C4-2B (cell line): Measurements from ENCODE around the gene GRHL1.

Experiments
- ZFX ChIP-seq: fragments of 450-650 bp; IDR thresholded peaks from 2 replicates; pipeline ENCODE4 v1.6.1; 2017
- TF ChIP-seq, protein P1 (sequence below): fragments of 450-650 bp; conservative IDR thresholded peaks from 2 replicates; pipeline ENCODE4 v1.5.1; 2017; ENCODE audit warnings: mild to moderate bottlenecking

DNA sequence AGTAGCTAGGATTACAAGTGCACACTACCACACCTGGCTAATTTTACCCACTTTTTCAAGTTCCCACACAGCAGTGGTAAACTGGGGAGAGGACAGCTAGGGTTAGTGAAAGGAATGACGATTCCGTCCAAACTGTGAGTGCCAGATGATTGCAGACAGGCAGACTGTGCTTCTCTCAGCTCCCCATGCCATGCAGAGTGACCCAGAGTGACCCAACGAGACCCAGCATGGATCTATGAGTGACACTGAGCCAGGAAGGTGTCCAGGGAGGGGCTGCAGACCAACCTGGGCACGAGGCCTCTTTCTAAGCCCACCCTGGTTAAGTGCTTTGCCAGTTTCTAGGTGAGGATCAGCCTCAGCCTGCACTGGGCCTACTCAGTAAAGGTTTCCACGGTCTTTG lies 84.1 kb downstream of the GRHL1 start:
- TF ChIP-seq, protein P1, sequence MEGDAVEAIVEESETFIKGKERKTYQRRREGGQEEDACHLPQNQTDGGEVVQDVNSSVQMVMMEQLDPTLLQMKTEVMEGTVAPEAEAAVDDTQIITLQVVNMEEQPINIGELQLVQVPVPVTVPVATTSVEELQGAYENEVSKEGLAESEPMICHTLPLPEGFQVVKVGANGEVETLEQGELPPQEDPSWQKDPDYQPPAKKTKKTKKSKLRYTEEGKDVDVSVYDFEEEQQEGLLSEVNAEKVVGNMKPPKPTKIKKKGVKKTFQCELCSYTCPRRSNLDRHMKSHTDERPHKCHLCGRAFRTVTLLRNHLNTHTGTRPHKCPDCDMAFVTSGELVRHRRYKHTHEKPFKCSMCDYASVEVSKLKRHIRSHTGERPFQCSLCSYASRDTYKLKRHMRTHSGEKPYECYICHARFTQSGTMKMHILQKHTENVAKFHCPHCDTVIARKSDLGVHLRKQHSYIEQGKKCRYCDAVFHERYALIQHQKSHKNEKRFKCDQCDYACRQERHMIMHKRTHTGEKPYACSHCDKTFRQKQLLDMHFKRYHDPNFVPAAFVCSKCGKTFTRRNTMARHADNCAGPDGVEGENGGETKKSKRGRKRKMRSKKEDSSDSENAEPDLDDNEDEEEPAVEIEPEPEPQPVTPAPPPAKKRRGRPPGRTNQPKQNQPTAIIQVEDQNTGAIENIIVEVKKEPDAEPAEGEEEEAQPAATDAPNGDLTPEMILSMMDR = no peak
- no peak for TF ChIP-seq ZFX
